ENCODE measurements around the gene PRPF6. TPM values are rescaled to one million over a fixed set of nuclear protein-coding genes. Genes with fewer than 3 reads are reported as not detected.

Gene PRPF6
- total RNA-seq, 4 donors from 2014 or later: 34.1 to 57.4 (median 45.8) TPM

DNA sequence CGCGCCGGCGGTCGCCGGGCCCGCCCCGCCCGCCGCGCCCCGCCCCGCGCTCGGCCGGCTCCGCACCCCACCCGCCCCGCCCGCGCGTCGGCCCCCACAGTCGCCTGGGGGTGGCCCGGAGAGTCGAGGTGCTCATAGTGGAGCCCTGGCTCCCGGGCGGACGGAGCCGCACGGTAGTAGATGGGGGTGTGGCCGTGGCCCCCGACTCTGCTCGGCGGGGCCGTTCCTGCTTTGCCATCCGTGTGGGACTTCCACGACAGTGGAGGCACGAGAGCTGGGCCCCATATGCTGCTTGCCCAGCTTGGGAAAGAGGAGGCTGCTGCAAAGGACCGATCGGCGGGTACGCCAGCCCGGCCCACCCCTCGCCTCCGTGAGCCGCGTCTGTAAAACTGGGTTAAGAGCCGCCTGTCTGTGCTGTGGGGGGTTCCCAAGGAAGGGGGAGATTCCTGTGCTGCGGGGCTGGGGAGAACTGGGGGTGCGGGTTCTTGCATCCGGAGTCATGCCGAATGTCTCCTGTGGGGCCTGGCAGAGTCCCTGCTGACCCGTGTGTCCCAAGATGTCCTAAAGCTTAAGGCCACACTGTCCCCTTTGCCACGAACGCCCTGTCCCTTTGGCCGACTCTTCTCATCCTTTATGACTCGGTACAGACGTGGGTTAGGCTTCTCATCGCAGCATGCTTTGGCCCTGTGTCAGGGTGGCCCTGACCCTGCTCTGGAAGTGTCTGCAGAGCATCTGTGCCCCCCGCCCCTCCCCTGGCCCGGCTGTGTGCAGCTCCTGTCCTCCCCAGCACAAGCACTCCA lies 99.3 kb downstream of the PRPF6 start, which contains the start of gene OPRL1:
Gene OPRL1 (plus strand): TSS at position 70 of the 800 bp plus-strand sequence. CDS start 12,639 bp downstream, outside the sequence.
- Histone ChIP-seq H3K9me3 (no peaks in the 10 kb centered on the region), H3K36me3 (peaks cover 0 to 4% (median 0%) of the 10 kb centered on the region in 3 donors), H3K27me3 (peaks cover 0 to 40% (median 8%) of the 10 kb centered on the region in 4 donors), H3K27ac (peak within 1 kb of the TSS; percentile 64 to 91 (median 84)), H3K4me1 (peaks cover 31 to 90% (median 44%) of the 10 kb centered on the region in 3 donors), H3K4me3 (peak within 1 kb of the TSS; percentile 59 to 89 (median 77))
- DNase-seq: no peak
- no peak for TF ChIP-seq POLR2A (IDR thresholded peaks at IDR 0.05)
- TF ChIP-seq, protein P1, sequence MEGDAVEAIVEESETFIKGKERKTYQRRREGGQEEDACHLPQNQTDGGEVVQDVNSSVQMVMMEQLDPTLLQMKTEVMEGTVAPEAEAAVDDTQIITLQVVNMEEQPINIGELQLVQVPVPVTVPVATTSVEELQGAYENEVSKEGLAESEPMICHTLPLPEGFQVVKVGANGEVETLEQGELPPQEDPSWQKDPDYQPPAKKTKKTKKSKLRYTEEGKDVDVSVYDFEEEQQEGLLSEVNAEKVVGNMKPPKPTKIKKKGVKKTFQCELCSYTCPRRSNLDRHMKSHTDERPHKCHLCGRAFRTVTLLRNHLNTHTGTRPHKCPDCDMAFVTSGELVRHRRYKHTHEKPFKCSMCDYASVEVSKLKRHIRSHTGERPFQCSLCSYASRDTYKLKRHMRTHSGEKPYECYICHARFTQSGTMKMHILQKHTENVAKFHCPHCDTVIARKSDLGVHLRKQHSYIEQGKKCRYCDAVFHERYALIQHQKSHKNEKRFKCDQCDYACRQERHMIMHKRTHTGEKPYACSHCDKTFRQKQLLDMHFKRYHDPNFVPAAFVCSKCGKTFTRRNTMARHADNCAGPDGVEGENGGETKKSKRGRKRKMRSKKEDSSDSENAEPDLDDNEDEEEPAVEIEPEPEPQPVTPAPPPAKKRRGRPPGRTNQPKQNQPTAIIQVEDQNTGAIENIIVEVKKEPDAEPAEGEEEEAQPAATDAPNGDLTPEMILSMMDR (IDR thresholded peaks at IDR 0.05): no peak
- intact Hi-C loops (cut with DNase I): no loop called here
- 14 to 20% methylated on average over 7 to 11 of the region's 62 CpGs for WGBS, 2 donors

DNA sequence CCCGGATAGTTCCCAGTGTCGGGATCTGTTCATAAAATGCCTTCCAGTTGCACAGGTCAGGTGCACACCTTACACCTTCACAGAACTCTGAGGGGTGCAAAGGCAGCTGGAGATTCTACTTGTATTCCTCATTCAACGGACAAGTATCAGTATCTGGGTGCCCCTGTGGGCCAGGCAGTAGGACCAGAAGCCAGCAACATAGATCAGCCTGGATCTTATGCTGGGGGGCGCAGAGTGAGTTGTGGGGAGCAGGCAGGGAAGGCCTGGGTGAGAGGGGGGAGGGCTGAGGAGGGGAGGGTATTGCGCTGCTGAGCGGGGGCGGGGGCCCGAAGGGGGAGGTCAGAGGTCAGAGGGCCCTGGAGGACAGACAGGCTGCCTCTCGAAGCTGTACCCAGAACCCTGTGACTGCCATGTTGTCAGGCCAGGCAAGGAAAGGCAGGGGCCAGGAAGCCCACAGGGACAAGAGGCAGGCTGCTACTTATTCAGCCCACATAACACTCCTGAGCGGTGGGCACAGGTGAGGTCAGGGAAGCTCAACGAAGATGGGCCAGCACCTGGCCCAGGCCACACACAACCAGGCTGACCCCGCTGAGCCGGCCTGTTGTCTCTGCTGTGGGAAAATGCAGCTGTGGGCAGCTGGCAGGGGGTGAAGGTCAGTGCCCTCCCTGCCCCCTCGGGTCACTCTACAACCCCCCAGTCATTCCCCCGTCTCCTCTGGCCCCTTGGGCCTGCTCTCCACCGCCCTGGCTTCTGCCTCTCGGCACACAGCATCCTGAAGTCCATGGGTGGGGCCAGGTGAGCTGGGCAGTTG lies 100.1 kb downstream of the PRPF6 start:
- TF ChIP-seq POLR2A (IDR thresholded peaks at IDR 0.05): no peak
- TF ChIP-seq, protein P1 (IDR thresholded peaks at IDR 0.05): no peak
- intact Hi-C loops (cut with DNase I): no loop called here
- Histone ChIP-seq H3K27ac (peak overlapping the region in 2 of 4 donors; percentile 88 to 91), H3K9me3 (no peaks in the 10 kb centered on the region), H3K36me3 (no peaks in the 10 kb centered on the region), H3K4me1 (peaks cover 31 to 85% (median 44%) of the 10 kb centered on the region in 3 donors), H3K4me3 (peak overlapping the region in 3 of 4 donors; percentile 59 to 89 (median 80)), H3K27me3 (peaks cover 0 to 48% (median 9%) of the 10 kb centered on the region in 4 donors)
- DNase-seq: no peak
- WGBS, 2 donors: 55 to 91% methylated on average over 6 to 8 of the region's 17 CpGs

DNA sequence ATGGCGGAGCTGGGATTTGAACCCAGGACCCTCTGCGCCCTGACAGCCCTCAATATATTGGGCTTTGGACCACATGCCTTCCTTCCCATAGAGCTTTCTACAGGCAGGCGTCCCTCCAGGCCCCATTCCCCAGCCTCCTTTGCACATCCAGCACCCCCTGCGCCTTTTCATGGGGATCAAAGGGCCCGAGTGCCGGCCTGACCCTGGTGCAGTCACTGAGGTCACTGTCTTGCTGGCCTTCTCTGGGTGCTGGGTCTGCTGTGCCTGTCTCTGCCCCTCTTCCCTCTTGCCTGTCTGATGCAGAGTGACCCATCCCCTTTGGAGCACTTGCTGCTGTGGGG lies 100.7 kb downstream of the PRPF6 start:
- H3K27me3 ChIP-seq: peaks cover 0 to 51% (median 9%) of the 10 kb centered on the region in 4 donors
- H3K4me3 ChIP-seq: no peak overlapping the region
- no peaks in the 10 kb centered on the region for H3K9me3 ChIP-seq
- TF ChIP-seq, protein P1 (IDR thresholded peaks at IDR 0.05): no peak
- TF ChIP-seq POLR2A (IDR thresholded peaks at IDR 0.05): no peak
- WGBS, 2 donors: 85 to 94% methylated on average over 4 to 5 of the region's 6 CpGs
- H3K27ac ChIP-seq: no peak overlapping the region
- no peak for DNase-seq
- no peaks in the 10 kb centered on the region for H3K36me3 ChIP-seq
- intact Hi-C loops (cut with DNase I): no loop called here
- H3K4me1 ChIP-seq: peaks cover 31 to 79% (median 41%) of the 10 kb centered on the region in 3 donors

DNA sequence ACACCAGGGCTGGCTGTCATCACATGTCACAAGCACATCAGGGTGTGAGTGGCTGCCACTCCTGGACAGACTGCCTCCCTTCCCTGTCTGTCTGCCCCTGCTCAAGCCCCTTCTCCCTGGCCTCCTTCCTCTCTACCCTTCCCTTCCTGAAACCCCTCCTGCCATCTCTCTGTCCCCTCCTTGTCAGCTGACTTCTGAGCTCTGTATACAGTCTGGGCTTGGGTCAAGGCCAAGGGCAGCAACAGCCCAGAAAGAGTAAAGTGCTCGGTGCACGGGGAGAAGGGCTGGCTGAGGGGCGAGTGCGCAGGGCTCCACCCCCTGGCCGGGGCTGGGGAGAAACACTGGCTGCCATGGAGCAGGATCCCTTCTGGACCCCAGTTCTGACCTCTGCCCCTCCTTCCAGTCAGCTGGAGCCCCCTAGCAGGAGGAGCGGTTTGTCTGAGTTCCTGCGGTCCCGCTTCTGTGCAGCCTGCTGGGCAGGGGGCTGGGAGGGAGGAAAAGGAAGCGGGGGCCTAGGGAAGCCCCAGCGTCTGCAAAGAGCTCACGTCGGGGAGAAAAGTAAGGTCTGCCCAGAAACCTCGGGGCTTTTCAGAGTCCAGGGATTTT lies 101.3 kb downstream of the PRPF6 start:
- TF ChIP-seq POLR2A (IDR thresholded peaks at IDR 0.05): no peak
- TF ChIP-seq, protein P1 (IDR thresholded peaks at IDR 0.05): no peak
- H3K27me3 ChIP-seq: peaks cover 0 to 55% (median 9%) of the 10 kb centered on the region in 4 donors
- 4 to 27% methylated on average over 5 of the region's 13 CpGs for WGBS, 2 donors
- peaks cover 31 to 73% (median 37%) of the 10 kb centered on the region in 3 donors for H3K4me1 ChIP-seq
- no peaks in the 10 kb centered on the region for H3K36me3 ChIP-seq
- intact Hi-C loops (cut with DNase I): no loop called here
- no peak overlapping the region for H3K27ac ChIP-seq
- H3K4me3 ChIP-seq: no peak overlapping the region
- no peak for DNase-seq
- no peaks in the 10 kb centered on the region for H3K9me3 ChIP-seq

Small RNA genes lying within 50 kb of the gene (small RNA-seq; reads per million reads assigned to genes)
- gene AL355803.1: 0 reads per million in 4 donors
- 0 to 0.18 (median 0) reads per million in 4 donors for gene MIR647
- 0 reads per million in 4 donors for gene MIR6813

Other genes with a start within 250 kb of the PRPF6 start
- 10 to 100 TPM; 10.9 to 22.3 (median 14.4) TPM for gene LIME1, start 244.5 kb upstream of the PRPF6 start, total RNA-seq
- 10 to 100 TPM; 37.0 to 55.5 (median 50.2) TPM for gene SLC2A4RG, start 241.4 kb upstream of the PRPF6 start, total RNA-seq
- 1 to 10 TPM in 3 of 4 donors, under 1 TPM in 1; 0.79 to 4.2 (median 2.0) TPM for gene ZBTB46, start 149.9 kb upstream of the PRPF6 start, total RNA-seq
- not detected for gene ABHD16B, start 119.6 kb upstream of the PRPF6 start, total RNA-seq
- gene TPD52L2, start 115.9 kb upstream of the PRPF6 start, total RNA-seq: 100 to 1,000 TPM in 3 of 4 donors, 10 to 100 TPM in 1; 97.1 to 124 (median 116) TPM
- 10 to 100 TPM; 58.7 to 89.5 (median 75.4) TPM for gene DNAJC5, start 86.0 kb upstream of the PRPF6 start, total RNA-seq
- 10 to 100 TPM; 23.1 to 38.0 (median 25.6) TPM for gene UCKL1, start 24.7 kb upstream of the PRPF6 start, total RNA-seq
- 10 to 100 TPM; 10.7 to 17.6 (median 14.2) TPM for gene ZNF512B, start 11.2 kb upstream of the PRPF6 start, total RNA-seq
- 10 to 100 TPM in 1 of 4 donors, 1 to 10 TPM in 3; 5.1 to 15.9 (median 6.8) TPM for gene SAMD10, start 1.5 kb upstream of the PRPF6 start, total RNA-seq
- gene C20orf204, start 55.0 kb downstream of the PRPF6 start, total RNA-seq: under 1 TPM in 3 of 4 donors, not detected in 1; 0.26 to 0.57 (median 0.57) TPM
- gene SOX18, start 68.5 kb downstream of the PRPF6 start, total RNA-seq: 1 to 10 TPM; 1.3 to 4.5 (median 3.9) TPM
- gene TCEA2, start 82.1 kb downstream of the PRPF6 start, total RNA-seq: 10 to 100 TPM in 2 of 4 donors, 1 to 10 TPM in 2; 1.8 to 25.2 (median 8.9) TPM
- gene RGS19, start 98.4 kb downstream of the PRPF6 start, total RNA-seq: 10 to 100 TPM in 3 of 4 donors, 1 to 10 TPM in 1; 7.4 to 14.4 (median 11.0) TPM
- gene OPRL1, start 99.0 kb downstream of the PRPF6 start, total RNA-seq: under 1 TPM in 3 of 4 donors, not detected in 1; 0.34 to 0.91 (median 0.76) TPM
- not detected for gene LKAAEAR1, start 103.3 kb downstream of the PRPF6 start, total RNA-seq
- not detected for gene NPBWR2, start 126.4 kb downstream of the PRPF6 start, total RNA-seq
- not detected for gene MYT1, start 183.3 kb downstream of the PRPF6 start, total RNA-seq

All from esophagus squamous epithelium (tissue), 5 donors.